ENCODE data around the gene RPA1. TPM values are rescaled to one million over a fixed set of nuclear protein-coding genes. Genes with fewer than 3 reads are reported as not detected.

The RPA1 gene
- total and polyA plus RNA-seq, 7 donors, result 22.1 to 82.1 (median 52.6) TPM

DNA sequence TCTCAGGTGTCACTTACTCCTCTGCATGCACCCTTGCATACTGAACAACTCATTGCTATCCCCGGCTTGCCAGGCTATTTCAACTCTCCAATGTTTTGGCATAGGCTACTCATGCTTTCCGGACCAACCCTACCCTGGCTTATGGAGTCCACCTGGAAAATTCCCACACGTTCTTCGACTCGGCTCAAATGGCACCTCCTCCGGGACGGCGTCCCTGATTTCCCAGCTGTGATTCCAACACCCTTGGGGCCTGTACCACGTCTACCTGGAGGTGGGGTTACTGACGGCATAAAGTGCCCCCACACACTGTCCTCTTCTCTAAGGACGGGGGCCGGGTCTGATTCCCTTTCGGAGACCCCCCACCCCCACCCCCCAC is 601 bp upstream of the RPA1 start:
- DNase-seq (peak; percentile 46 to 66), ATAC-seq (peak; percentile 61 to 71 (median 66))
- 0% methylated on average over 13 of the region's 13 CpGs for WGBS, 3 donors
- TF ChIP-seq, protein P1, sequence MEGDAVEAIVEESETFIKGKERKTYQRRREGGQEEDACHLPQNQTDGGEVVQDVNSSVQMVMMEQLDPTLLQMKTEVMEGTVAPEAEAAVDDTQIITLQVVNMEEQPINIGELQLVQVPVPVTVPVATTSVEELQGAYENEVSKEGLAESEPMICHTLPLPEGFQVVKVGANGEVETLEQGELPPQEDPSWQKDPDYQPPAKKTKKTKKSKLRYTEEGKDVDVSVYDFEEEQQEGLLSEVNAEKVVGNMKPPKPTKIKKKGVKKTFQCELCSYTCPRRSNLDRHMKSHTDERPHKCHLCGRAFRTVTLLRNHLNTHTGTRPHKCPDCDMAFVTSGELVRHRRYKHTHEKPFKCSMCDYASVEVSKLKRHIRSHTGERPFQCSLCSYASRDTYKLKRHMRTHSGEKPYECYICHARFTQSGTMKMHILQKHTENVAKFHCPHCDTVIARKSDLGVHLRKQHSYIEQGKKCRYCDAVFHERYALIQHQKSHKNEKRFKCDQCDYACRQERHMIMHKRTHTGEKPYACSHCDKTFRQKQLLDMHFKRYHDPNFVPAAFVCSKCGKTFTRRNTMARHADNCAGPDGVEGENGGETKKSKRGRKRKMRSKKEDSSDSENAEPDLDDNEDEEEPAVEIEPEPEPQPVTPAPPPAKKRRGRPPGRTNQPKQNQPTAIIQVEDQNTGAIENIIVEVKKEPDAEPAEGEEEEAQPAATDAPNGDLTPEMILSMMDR (IDR thresholded peaks at IDR 0.05), result no peak
- Histone ChIP-seq H3K4me3 (peak overlapping the region; percentile 83), H3K4me1 (peaks cover 25% of the 10 kb centered on the region), H3K36me3 (ENCODE audit: insufficient read depth in 1 of 2, low read depth in 1 of 2) (peaks cover 0 to 36% of the 10 kb centered on the region in 2 donors), H3K9me3 (no peaks in the 10 kb centered on the region), H3K27ac (peak overlapping the region; percentile 93), H3K27me3 (ENCODE audit: insufficient read depth in 3 of 3, low read length in 2 of 3) (no peaks in the 10 kb centered on the region)
- intact Hi-C loops (cut with DNase I), result loop anchor here (2.0 to 5.0 kb wide), 2 partner anchors 33 to 40 kb away; no protein-coding TSS in a partner anchor

DNA sequence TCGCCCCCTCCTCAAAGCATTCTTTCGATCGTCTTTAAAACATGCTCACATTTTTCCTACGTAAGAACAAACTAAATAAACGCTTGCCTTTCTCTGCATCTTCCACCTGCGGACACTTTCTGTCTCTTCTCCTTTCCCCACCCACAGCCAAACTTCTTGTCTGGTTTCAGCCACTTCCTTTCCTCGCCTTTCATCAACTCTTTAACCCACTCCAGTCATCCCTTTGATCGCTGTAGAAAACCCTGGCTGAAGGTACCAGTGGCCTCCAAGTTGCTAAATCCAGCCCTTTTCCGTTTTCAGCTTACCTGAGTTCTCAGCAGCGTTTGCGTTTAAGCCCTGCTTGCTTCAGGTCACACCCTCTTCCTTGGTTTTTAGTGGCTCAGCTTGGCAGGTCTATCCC is 483 bp downstream of the RPA1 start:
- TF ChIP-seq, protein P1 (IDR thresholded peaks at IDR 0.05), result no peak
- no peak for DNase-seq
- WGBS, 3 donors, result 0 to 1% (median 1%) methylated on average over 11 of the region's 11 CpGs

DNA sequence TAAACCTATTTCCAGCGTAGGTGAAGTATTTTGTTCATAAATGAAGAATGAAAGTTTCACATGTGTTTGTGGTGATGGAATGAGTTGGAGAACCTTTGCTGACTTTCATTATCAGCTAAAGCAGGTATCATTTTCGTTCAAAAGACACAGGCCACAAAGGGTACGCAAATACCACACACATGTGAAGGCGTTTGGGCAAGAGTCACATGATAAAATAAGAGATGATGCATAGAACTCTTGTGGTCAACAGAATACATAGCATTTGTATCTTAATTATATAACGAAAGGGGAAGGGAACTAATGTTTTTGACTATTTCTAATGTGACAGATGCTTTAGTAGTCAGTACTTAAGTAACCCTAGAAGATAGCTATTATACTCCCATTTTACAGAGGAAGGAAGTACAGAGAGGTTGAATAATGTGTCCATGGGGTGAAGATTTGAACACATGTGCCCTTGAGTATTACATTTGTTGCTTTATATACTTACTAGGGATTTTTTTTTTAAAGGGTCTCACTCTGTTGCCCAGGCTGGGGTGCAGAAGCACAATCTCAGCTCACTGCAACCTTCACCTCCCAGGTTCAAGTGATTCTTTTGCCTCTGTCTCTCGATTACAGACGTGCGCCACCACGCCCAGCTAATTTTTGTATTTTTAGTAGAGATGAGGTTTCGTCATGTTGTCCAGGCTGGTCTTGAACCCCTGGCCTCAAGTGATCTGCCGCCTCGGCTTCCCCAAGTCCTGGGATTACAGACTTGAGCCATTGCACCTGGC is 4.8 kb downstream of the RPA1 start:
- no peaks in the 10 kb centered on the region for H3K36me3 ChIP-seq (ENCODE audit: insufficient read depth in 1 of 2, low read depth in 1 of 2)
- 78 to 85% (median 81%) methylated on average over 12 of the region's 12 CpGs for WGBS, 3 donors
- H3K27ac ChIP-seq, result peak overlapping the region; percentile 38
- H3K4me1 ChIP-seq, result peaks cover 12% of the 10 kb centered on the region
- H3K9me3 ChIP-seq, result no peaks in the 10 kb centered on the region
- no peak overlapping the region for H3K4me3 ChIP-seq
- ATAC-seq, result no peak
- TF ChIP-seq, protein P1 (IDR thresholded peaks at IDR 0.05), result no peak
- H3K27me3 ChIP-seq (ENCODE audit: insufficient read depth in 3 of 3, low read length in 2 of 3), result no peaks in the 10 kb centered on the region
- DNase-seq, result no peak
- intact Hi-C loops (cut with DNase I), result no loop called here

More for the DNA sequence above, 483 bp downstream of the RPA1 start:
- H3K36me3 ChIP-seq (ENCODE audit: insufficient read depth in 1 of 2, low read depth in 1 of 2), result peaks cover 0 to 25% of the 10 kb centered on the region in 2 donors
- intact Hi-C loops (cut with DNase I), result no loop called here
- no peaks in the 10 kb centered on the region for H3K9me3 ChIP-seq
- no peak for ATAC-seq
- peak overlapping the region; percentile 83 for H3K4me3 ChIP-seq
- H3K4me1 ChIP-seq, result peaks cover 30% of the 10 kb centered on the region
- H3K27ac ChIP-seq, result peak overlapping the region; percentile 93
- no peaks in the 10 kb centered on the region for H3K27me3 ChIP-seq (ENCODE audit: insufficient read depth in 3 of 3, low read length in 2 of 3)

DNA sequence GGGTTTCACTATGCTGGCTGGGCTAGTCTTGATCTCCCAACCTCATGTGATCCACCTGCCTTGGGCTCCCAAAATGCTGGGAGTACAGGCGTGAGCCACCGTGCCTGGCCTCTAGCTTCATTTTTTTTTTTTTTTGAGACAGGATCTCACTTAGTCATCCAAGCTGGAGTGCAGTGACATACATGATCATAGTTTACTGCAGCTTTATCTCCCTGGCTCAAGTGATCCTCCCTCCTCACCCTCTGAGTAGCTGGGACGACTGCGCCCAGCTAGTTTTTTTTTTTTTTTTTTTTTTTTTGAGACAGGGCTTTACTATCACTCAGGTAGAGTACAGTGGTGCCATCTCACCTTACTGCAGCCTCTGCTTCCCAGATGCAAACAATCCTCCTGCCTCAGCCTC is 9.7 kb downstream of the RPA1 start:
- H3K4me1 ChIP-seq, result peaks cover 2% of the 10 kb centered on the region
- no peaks in the 10 kb centered on the region for H3K27me3 ChIP-seq (ENCODE audit: insufficient read depth in 3 of 3, low read length in 2 of 3)
- TF ChIP-seq, protein P1 (IDR thresholded peaks at IDR 0.05), result no peak
- peak overlapping the region; percentile 4 for H3K27ac ChIP-seq
- peak in 2 of 4 donors; percentile 59 to 69 for ATAC-seq
- peaks cover 3 to 19% of the 10 kb centered on the region in 2 donors for H3K36me3 ChIP-seq (ENCODE audit: insufficient read depth in 1 of 2, low read depth in 1 of 2)
- 79 to 93% (median 82%) methylated on average over 4 of the region's 4 CpGs for WGBS, 3 donors
- no peak for DNase-seq
- no peak overlapping the region for H3K4me3 ChIP-seq
- H3K9me3 ChIP-seq, result no peaks in the 10 kb centered on the region
- intact Hi-C loops (cut with DNase I), result no loop called here
